ENCODE data around the gene TSPOAP1. TPM values are rescaled to one million over a fixed set of nuclear protein-coding genes. Genes with fewer than 3 reads are reported as not detected.

Gene TSPOAP1
- total RNA-seq, 3 donors from 2014 or later: 5.3 to 27.7 (median 8.3) TPM

DNA sequence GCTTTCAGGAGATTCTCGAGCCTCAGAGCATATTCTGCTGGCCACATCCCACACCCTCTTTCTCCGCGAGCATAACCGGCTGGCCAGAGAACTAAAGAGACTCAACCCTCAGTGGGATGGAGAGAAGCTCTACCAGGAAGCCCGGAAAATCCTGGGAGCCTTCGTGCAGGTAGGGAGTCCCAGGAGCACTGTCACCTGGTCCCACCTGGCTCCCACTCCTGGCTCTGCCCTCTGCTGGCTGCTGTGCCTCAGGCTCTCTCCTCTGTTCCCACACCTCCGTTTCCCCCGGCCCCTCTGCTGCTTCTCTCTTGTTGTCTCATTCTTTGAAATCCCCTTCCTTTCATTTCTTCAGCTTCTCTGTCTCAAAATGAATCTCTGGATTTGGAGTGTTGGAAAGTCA is 73.8 kb downstream of the TSPOAP1 start:
- intact Hi-C loops (cut with DNase I, micrococcal nuclease): no loop called here
- ATAC-seq: no peak
- H3K36me3 ChIP-seq (ENCODE audit: low read depth): no peaks in the 10 kb centered on the region
- no peaks in the 10 kb centered on the region for H3K4me1 ChIP-seq (ENCODE audit: low read depth)
- TF ChIP-seq, protein P1, sequence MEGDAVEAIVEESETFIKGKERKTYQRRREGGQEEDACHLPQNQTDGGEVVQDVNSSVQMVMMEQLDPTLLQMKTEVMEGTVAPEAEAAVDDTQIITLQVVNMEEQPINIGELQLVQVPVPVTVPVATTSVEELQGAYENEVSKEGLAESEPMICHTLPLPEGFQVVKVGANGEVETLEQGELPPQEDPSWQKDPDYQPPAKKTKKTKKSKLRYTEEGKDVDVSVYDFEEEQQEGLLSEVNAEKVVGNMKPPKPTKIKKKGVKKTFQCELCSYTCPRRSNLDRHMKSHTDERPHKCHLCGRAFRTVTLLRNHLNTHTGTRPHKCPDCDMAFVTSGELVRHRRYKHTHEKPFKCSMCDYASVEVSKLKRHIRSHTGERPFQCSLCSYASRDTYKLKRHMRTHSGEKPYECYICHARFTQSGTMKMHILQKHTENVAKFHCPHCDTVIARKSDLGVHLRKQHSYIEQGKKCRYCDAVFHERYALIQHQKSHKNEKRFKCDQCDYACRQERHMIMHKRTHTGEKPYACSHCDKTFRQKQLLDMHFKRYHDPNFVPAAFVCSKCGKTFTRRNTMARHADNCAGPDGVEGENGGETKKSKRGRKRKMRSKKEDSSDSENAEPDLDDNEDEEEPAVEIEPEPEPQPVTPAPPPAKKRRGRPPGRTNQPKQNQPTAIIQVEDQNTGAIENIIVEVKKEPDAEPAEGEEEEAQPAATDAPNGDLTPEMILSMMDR (IDR thresholded peaks at IDR 0.05): no peak
- H3K9me3 ChIP-seq: no peaks in the 10 kb centered on the region
- no peak overlapping the region for H3K4me3 ChIP-seq
- no peak for DNase-seq

DNA sequence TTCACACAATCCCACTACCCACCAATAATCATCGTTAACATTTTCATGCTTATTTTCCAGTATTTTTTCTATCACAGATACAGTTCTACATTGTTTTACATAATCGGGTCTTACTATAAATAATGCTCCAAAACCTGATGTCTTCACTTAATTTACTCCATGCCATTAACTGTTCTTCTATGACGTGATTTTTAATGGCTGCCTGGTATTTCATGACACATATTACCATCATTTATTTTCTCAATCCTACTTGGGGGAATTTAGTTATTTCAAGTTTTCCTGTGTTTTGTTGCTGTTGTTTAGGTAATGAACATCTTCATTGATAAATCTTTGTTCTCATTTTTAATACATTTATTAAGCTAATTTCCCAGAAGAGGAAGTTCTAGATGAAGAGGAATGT is 75.5 kb downstream of the TSPOAP1 start:
- no peaks in the 10 kb centered on the region for H3K9me3 ChIP-seq
- no peaks in the 10 kb centered on the region for H3K36me3 ChIP-seq (ENCODE audit: low read depth)
- H3K4me3 ChIP-seq: no peak overlapping the region
- DNase-seq (no peak), ATAC-seq (no peak)
- TF ChIP-seq, protein P1 (IDR thresholded peaks at IDR 0.05): no peak
- H3K4me1 ChIP-seq (ENCODE audit: low read depth): peaks cover 6% of the 10 kb centered on the region
- intact Hi-C loops (cut with DNase I, micrococcal nuclease): no loop called here

DNA sequence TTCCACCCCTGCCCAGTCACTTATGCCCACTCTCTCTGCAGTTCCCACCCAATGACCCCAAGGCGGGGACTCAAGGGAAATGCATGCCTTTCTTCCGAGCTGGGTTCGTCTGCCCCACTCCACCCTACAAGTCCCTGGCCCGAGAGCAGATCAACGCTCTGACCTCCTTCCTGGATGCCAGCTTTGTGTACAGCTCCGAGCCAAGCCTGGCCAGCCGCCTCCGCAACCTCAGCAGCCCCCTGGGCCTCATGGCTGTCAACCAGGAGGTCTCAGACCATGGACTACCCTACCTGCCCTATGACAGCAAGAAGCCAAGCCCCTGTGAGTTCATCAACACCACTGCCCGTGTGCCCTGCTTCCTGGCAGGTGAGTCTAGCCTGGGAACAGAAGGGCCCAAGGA is 76.5 kb downstream of the TSPOAP1 start:
- intact Hi-C loops (cut with DNase I, micrococcal nuclease): no loop called here
- DNase-seq (no peak), ATAC-seq (no peak)
- no peaks in the 10 kb centered on the region for H3K36me3 ChIP-seq (ENCODE audit: low read depth)
- TF ChIP-seq, protein P1 (IDR thresholded peaks at IDR 0.05): no peak
- H3K9me3 ChIP-seq: no peaks in the 10 kb centered on the region
- peaks cover 6% of the 10 kb centered on the region for H3K4me1 ChIP-seq (ENCODE audit: low read depth)
- H3K4me3 ChIP-seq: no peak overlapping the region

Small RNA genes within 50 kb of the gene (microRNA-seq; reads per million reads assigned to microRNA genes)
- not detected for gene MIR4736

Other genes with a start within 250 kb of the TSPOAP1 start
- gene DYNLL2, start 245.4 kb downstream of the TSPOAP1 start, total RNA-seq: 10 to 100 TPM; 33.9 to 53.2 (median 33.9) TPM
- not detected for gene OR4D1, start 180.4 kb downstream of the TSPOAP1 start, total RNA-seq
- not detected for gene OR4D2, start 161.8 kb downstream of the TSPOAP1 start, total RNA-seq
- gene EPX, start 136.1 kb downstream of the TSPOAP1 start, total RNA-seq: not detected
- 10 to 100 TPM; 12.9 to 18.5 (median 14.7) TPM for gene MKS1, start 109.5 kb downstream of the TSPOAP1 start, total RNA-seq
- not detected for gene LPO, start 90.2 kb downstream of the TSPOAP1 start, total RNA-seq
- under 1 TPM in 1 of 3 donors, not detected in 2; 0.19 TPM for gene MPO, start 47.9 kb downstream of the TSPOAP1 start, total RNA-seq
- gene SUPT4H1, start 23.4 kb upstream of the TSPOAP1 start, total RNA-seq: 10 to 100 TPM; 57.9 to 79.5 (median 68.9) TPM
- gene RNF43, start 88.7 kb upstream of the TSPOAP1 start, total RNA-seq: 10 to 100 TPM; 24.2 to 68.5 (median 37.7) TPM
- gene HSF5, start 159.6 kb upstream of the TSPOAP1 start, total RNA-seq: under 1 TPM in 2 of 3 donors, not detected in 1; 0.07 to 0.09 TPM
- gene MTMR4, start 185.8 kb upstream of the TSPOAP1 start, total RNA-seq: 10 to 100 TPM; 38.9 to 61.9 (median 47.3) TPM

All from mucosa of descending colon (tissue), 3 donors.